Left kidney (tissue), 2 donors: ENCODE results near the gene MFGE8. TPM values are rescaled to one million over a fixed set of nuclear protein-coding genes. Genes with fewer than 3 reads are reported as not detected.

ENCODE experiments used
- DNase-seq: peaks from one replicate; pipeline ENCODE4 v3.0.0-alpha.2; 2013
- polyA plus RNA-seq: library from polyadenylated mRNA; unstranded; fragments of 120-200 nt; gene quantifications from one replicate; pipeline ENCODE4 v1.2.1, GENCODE V29; 2013; ENCODE audit not compliant: insufficient read length

Gene MFGE8
- polyA plus RNA-seq, 1 donor, result 133 TPM

- no peak for DNase-seq
Observed at GRCh38 chr15:88874684-88875083, 38.5 kb downstream of the MFGE8 start.

GRCh38 chr15:88874275-88874674 lies 38.9 kb downstream of the MFGE8 start:
- DNase-seq, result no peak

DNA sequence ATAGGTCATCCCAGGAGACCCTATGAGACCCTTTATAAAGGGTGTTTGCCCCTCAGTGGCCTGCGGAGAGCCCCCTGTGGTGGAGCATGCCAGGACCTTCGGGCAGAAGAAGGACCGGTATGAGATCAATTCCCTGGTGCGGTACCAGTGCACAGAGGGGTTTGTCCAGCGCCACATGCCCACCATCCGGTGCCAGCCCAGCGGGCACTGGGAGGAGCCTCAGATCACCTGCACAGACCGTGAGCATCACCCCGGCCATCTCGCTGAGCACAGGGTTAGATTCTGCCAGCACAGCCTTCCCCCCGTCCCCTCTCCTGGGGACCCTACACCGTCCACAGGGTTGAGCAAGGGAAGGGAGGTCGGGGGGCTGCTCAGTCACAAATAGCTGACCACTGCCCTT lies 39.4 kb downstream of the MFGE8 start:
- DNase-seq, result no peak

- no peak for DNase-seq
Observed at GRCh38 chr15:88872706-88873105, 40.5 kb downstream of the MFGE8 start.

DNA sequence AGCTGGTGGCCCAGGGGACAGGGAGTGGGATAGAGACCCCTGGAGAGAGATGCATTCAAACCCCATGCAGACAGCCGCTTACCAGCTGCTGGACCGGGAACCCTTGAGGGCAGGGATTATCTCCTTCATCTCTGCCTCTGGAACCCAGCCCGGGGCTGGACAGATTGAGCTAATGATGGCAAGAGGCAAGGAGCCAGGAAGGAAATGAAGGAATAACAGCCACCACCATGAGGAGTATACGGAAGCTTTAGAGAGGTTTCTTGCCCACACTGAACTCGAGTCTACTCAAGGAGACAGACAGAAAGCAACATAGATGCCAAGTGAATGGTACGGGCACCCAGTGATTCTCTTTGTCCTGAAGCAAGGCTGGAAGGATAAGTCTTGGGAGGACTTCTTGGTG lies 41.1 kb downstream of the MFGE8 start:
- DNase-seq, result no peak

- no peak for DNase-seq
Observed at GRCh38 chr15:88871313-88871712, 41.9 kb downstream of the MFGE8 start.

GRCh38 chr15:88866295-88866881 lies 46.8 kb downstream of the MFGE8 start:
- no peak for DNase-seq

DNA sequence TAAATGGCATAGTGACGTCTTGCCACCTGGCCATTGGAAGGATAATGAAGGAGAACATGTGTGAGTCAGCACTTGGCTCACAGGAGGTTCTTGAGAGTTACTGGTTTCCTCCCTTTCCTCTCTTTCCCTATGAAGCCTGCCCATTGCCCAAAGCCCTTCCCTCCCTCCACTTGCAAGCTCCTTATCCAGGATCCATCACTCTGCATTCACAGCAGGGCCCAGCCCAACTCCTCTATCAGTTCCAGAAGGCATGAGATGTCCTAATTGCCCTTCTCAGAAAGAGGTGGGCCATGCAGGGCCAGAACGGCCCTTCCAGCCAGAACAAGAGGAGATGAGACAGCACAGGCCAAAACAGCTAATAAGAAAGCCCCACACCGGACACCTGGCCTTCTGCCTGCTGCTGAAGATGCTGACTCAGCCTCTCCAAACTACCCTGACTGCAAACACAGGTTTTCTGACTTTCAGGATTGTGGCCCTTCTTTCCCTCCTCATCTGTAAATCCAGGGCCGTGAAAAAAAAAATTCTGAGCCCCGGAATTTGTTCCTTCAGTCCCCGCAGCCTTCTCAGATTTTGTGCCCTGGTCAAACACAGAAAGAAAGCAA lies 47.6 kb downstream of the MFGE8 start:
- no peak for DNase-seq

- DNase-seq, result no peak
Observed at GRCh38 chr15:88864861-88865497, 48.2 kb downstream of the MFGE8 start.

DNA sequence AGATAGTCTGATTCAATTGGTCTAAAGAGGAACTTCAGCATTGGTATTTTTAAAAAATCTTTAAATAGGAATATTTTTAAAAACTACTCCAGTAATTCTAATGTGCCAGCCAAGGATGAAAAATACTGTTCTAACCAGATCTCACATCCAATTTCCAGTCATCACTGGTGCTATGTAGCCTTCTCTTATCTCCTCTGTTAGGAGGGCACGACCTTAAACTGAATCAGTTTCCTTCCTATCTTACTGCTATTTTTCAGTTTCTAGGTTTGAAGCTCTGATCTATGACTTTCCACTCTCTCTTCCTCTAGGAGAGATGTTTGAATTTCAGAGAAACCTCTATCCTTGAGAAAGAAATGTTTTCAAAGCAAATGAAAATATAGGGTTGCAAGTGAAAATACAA lies 49.8 kb downstream of the MFGE8 start:
- DNase-seq, result no peak

GRCh38 chr15:88860212-88860611 lies 53.0 kb downstream of the MFGE8 start:
- DNase-seq, result no peak

- no peak for DNase-seq
Observed at GRCh38 chr15:88859550-88859949, 53.6 kb downstream of the MFGE8 start.

DNA sequence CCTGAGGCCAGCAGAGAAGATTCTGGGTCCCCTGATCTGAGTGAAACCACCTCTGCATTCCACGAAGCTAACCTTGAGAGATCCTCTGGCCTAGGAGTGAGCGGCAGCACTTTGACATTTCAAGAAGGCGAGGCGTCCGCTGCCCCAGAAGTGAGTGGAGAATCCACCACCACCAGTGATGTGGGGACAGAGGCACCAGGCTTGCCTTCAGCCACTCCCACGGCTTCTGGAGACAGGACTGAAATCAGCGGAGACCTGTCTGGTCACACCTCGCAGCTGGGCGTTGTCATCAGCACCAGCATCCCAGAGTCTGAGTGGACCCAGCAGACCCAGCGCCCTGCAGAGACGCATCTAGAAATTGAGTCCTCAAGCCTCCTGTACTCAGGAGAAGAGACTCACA lies 54.2 kb downstream of the MFGE8 start:
- no peak for DNase-seq

- DNase-seq, result no peak
Observed at GRCh38 chr15:88852476-88852875, 60.7 kb downstream of the MFGE8 start.

GRCh38 chr15:88849376-88850072 lies 63.7 kb downstream of the MFGE8 start:
- DNase-seq, result peak; percentile 48

Other genes with a start within 250 kb of the MFGE8 start
- 2.1 TPM for gene ACAN, start 109.9 kb downstream of the MFGE8 start, polyA plus RNA-seq
- gene HAPLN3, start 17.8 kb downstream of the MFGE8 start, polyA plus RNA-seq, result 3.6 TPM
- gene ABHD2, start 175.1 kb upstream of the MFGE8 start, polyA plus RNA-seq, result 34.5 TPM